Panc1 (cell line): ENCODE results near the gene PLEKHN1. TPM values are rescaled to one million over a fixed set of nuclear protein-coding genes. Genes with fewer than 3 reads are reported as not detected.
"Not testable (repeated sequence)": the region's sequence is repeated elsewhere in the genome, so short reads cannot be mapped to it uniquely, and the experiment has no call there.

ENCODE experiments used
- ATAC-seq: fragments of 200-7000 bp; cut with Tn5 transposase; 2 replicates; pipeline ENCODE4 v1.9.1; 2020; ENCODE audit warnings: mild to moderate bottlenecking, moderate library complexity
- BruUV-seq: library from RNA; stranded (reverse); fragments of 400-500 nt; replicated peaks from 2 replicates; lab custom pipeline; 2021; lab: Mats Ljungman, UMichigan
- CTCF ChIA-PET: fragments of 300-600 bp; sonication (Branson Sonifier 250); formaldehyde crosslinking; loops from one replicate; lab custom pipeline; 2022; ENCODE audit warnings: antibody characterized with exemption; lab: Charles Lee
- POLR2A ChIA-PET: fragments of 300-600 bp; sonication (Branson Sonifier 250); formaldehyde crosslinking; loops from one replicate; lab custom pipeline; 2022; ENCODE audit warnings: antibody characterized with exemption; lab: Charles Lee
- DNase-seq: peaks from one replicate; pipeline ENCODE4 v3.0.0-alpha.2; 2010; ENCODE audit warnings: low read depth, low spot score
- H3K27ac ChIP-seq: 2 replicates; pipeline ENCODE4 v1.5.1; 2011; ENCODE audit warnings: mild to moderate bottlenecking, low read length, inconsistent platforms
- H3K27me3 ChIP-seq: fragments of 200-500 bp; sonication (Bioruptor generic); 2 replicates; pipeline ENCODE4 v1.6.0; 2014; ENCODE audit warnings: low read length, inconsistent platforms; ENCODE audit not compliant: control insufficient read depth, insufficient read depth
- H3K36me3 ChIP-seq: fragments of 200-500 bp; sonication (Bioruptor generic); 2 replicates; pipeline ENCODE4 v1.5.1; 2014; ENCODE audit warnings: inconsistent platforms, mild to moderate bottlenecking, low read length, moderate library complexity; ENCODE audit not compliant: control insufficient read depth, insufficient read depth
- H3K4me1 ChIP-seq: 2 replicates; pipeline ENCODE4 v1.5.1; 2011; ENCODE audit warnings: inconsistent platforms, mild to moderate bottlenecking, low read length, moderate library complexity; ENCODE audit not compliant: control insufficient read depth, insufficient read depth
- H3K4me3 ChIP-seq, 2 experiments: 2 replicates each; pipeline ENCODE4 v1.5.1; 2011 to 2012; ENCODE audit warnings: low read depth in 2 of 2, low read length in 2 of 2, mild to moderate bottlenecking in 2 of 2, inconsistent platforms in 1 of 2, moderate library complexity in 1 of 2
- H3K9me3 ChIP-seq: fragments of 200-500 bp; sonication (Bioruptor generic); 2 replicates; pipeline ENCODE4 v1.5.1; 2014; ENCODE audit warnings: low read depth, mild to moderate bottlenecking, inconsistent platforms, low read length, moderate library complexity; ENCODE audit not compliant: control insufficient read depth, insufficient read depth
- POLR2AphosphoS5 ChIP-seq: IDR thresholded peaks from 2 replicates; pipeline ENCODE4 v1.6.1; 2012; ENCODE audit warnings: mild to moderate bottlenecking, low read depth, low read length, moderate library complexity
- SIN3A ChIP-seq: IDR thresholded peaks from 2 replicates; pipeline ENCODE4 v1.6.1; 2012; ENCODE audit warnings: low read depth, mild to moderate bottlenecking, low read length, moderate library complexity, borderline replicate concordance; ENCODE audit not compliant: insufficient read depth
- TCF7L2 ChIP-seq: IDR thresholded peaks from 2 replicates; pipeline ENCODE4 v1.6.1; 2011; ENCODE audit warnings: mild to moderate bottlenecking, low read depth, low read length, inconsistent platforms
- in situ Hi-C: cut with HindIII; loops from 2 replicates; pipeline ENCODE4 v1.10.0; 2016; ENCODE audit warnings: low sequenced_read_pairs, low pct_unique_long_range_greater_than_20kb
- intact Hi-C: fragments of 100-400 bp; cut with micrococcal nuclease; formaldehyde crosslinking; loops from one replicate; pipeline ENCODE4 v1.10.0; 2022; ENCODE audit not compliant: unreplicated experiment
- total RNA-seq: library from RNA; stranded (reverse); gene quantifications from one replicate; pipeline ENCODE4 v1.2.1, GENCODE V29; 2021; ENCODE audit not compliant: unreplicated experiment
- TF ChIP-seq, protein P1 (sequence below): fragments of 450-650 bp; IDR thresholded peaks from 2 replicates; pipeline ENCODE4 v1.5.1; 2017; ENCODE audit warnings: mild to moderate bottlenecking
- TF ChIP-seq, protein P2 (sequence below), 2 experiments: IDR thresholded peaks; 2 replicates each; pipeline ENCODE4 v1.6.1; 2011 to 2012; ENCODE audit warnings: low read depth in 2 of 2, control low read depth in 1 of 2, low read length in 1 of 2, mild to moderate bottlenecking in 1 of 2, moderate library complexity in 1 of 2; ENCODE audit not compliant: insufficient read depth in 1 of 2

PLEKHN1 gene
- total RNA-seq, 1 experiment from 2014 or later = 9.8 TPM

DNA sequence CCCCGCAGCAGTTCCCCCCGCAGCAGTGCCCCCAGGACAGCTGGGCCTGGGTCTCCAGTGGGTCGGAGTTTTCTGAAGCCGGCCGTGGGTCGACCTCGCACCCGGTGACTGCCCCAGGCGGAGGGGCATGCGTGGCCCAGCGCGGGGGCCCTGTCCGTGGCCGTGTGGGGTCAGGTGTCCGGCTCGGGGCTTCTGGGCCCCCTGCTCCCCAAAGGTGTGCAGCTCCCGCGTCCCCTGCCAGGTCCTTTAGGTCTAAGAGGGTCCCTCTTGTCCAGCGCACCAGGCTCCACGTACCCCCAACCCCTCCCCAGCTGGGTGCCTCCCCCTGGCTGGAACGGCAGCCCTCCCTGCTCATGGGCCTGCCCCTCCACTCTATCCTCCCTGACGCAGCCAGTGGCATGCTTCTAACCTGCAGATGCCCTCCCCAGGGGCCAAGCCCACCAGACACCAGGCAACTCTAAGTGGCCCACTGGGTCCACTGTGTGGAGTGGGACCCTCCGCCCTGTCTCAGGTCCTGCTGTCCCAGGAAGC, 39.6 kb downstream of the PLEKHN1 start:
- no TSS peak for BruUV-seq
- ChIA-PET CTCF (no interaction called here), POLR2A (no interaction called here)
- TF ChIP-seq, protein P1, sequence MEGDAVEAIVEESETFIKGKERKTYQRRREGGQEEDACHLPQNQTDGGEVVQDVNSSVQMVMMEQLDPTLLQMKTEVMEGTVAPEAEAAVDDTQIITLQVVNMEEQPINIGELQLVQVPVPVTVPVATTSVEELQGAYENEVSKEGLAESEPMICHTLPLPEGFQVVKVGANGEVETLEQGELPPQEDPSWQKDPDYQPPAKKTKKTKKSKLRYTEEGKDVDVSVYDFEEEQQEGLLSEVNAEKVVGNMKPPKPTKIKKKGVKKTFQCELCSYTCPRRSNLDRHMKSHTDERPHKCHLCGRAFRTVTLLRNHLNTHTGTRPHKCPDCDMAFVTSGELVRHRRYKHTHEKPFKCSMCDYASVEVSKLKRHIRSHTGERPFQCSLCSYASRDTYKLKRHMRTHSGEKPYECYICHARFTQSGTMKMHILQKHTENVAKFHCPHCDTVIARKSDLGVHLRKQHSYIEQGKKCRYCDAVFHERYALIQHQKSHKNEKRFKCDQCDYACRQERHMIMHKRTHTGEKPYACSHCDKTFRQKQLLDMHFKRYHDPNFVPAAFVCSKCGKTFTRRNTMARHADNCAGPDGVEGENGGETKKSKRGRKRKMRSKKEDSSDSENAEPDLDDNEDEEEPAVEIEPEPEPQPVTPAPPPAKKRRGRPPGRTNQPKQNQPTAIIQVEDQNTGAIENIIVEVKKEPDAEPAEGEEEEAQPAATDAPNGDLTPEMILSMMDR = no peak
- TF ChIP-seq, protein P2, sequence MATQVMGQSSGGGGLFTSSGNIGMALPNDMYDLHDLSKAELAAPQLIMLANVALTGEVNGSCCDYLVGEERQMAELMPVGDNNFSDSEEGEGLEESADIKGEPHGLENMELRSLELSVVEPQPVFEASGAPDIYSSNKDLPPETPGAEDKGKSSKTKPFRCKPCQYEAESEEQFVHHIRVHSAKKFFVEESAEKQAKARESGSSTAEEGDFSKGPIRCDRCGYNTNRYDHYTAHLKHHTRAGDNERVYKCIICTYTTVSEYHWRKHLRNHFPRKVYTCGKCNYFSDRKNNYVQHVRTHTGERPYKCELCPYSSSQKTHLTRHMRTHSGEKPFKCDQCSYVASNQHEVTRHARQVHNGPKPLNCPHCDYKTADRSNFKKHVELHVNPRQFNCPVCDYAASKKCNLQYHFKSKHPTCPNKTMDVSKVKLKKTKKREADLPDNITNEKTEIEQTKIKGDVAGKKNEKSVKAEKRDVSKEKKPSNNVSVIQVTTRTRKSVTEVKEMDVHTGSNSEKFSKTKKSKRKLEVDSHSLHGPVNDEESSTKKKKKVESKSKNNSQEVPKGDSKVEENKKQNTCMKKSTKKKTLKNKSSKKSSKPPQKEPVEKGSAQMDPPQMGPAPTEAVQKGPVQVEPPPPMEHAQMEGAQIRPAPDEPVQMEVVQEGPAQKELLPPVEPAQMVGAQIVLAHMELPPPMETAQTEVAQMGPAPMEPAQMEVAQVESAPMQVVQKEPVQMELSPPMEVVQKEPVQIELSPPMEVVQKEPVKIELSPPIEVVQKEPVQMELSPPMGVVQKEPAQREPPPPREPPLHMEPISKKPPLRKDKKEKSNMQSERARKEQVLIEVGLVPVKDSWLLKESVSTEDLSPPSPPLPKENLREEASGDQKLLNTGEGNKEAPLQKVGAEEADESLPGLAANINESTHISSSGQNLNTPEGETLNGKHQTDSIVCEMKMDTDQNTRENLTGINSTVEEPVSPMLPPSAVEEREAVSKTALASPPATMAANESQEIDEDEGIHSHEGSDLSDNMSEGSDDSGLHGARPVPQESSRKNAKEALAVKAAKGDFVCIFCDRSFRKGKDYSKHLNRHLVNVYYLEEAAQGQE (IDR thresholded peaks at IDR 0.05; ENCODE audit: insufficient read depth in 1 of 2, low read depth in 2 of 2, low read length in 1 of 2) = no peak
- TF ChIP-seq POLR2AphosphoS5 = no peak
- TF ChIP-seq SIN3A = no peak
- Histone ChIP-seq H3K4me1 (peaks cover 24% of the 10 kb centered on the region), H3K9me3 (no peaks in the 10 kb centered on the region), H3K27ac (no peak overlapping the region), H3K4me3 (no peak overlapping the region), H3K27me3 (no peaks in the 10 kb centered on the region), H3K36me3 (no peaks in the 10 kb centered on the region; the same call in 1 of the 2 replicates)
- intact Hi-C loops = no loop called here
- ATAC-seq (no peak), DNase-seq (no peak)
- in situ Hi-C loops = no loop called here

DNA sequence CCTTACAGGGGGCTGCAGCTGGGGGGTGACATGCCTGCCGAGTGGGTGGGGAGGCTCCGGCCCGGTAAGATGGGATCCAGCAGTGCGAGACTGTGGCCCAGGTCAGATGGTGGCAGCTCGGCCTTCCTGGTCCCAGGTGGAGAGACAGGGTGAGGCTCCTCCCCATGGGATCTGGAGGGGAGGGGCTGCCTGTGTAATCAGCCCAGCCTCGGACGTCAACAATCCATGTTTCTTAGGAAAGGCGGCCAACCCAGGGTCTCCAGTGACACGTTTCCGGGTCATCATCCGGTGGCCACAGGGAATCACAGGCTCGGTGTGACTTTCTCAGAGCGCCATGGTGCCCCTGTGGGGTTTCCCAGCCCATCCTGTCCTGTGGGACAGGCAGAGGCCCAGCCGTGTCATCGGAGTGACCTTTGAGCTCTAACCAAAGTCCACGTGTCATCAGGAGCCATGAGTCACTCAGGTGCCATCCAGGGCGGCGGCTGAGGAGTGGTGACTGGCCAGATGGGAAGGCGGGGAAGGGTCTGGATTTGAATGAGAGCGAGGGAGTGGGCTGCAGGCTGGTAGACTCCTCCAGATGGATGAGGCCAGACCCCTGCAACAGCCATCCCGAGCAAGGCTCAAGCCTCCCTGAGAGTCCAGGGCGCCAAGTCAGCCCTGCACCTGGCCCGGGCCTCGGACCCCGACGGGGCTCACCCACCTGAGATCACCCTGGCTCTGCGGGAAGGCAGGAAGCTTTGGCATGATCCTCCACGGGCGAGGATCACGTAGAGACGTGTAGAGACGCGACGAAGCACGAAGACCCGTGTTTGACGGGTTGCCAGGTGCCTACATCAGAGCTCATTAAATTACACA, 40.2 kb downstream of the PLEKHN1 start:
- Histone ChIP-seq H3K9me3 (no peaks in the 10 kb centered on the region), H3K27ac (no peak overlapping the region), H3K27me3 (no peaks in the 10 kb centered on the region), H3K36me3 (no peaks in the 10 kb centered on the region), H3K4me3 (no peak overlapping the region), H3K4me1 (peaks cover 24% of the 10 kb centered on the region)
- in situ Hi-C loops (no loop called here), intact Hi-C loops (no loop called here)
- ATAC-seq (no peak), DNase-seq (no peak)
- ChIA-PET POLR2A (no interaction called here), CTCF (interaction anchor here (0.6 kb wide), 1 partner anchor 174 kb away, joined by 3 read pairs; no protein-coding TSS in a partner anchor)
- no TSS peak for BruUV-seq
- TF ChIP-seq, protein P2 (IDR thresholded peaks at IDR 0.05; ENCODE audit: insufficient read depth in 1 of 2, low read depth in 2 of 2, low read length in 1 of 2) = no peak
- TF ChIP-seq, protein P1 = no peak
- TF ChIP-seq POLR2AphosphoS5 = no peak
- no peak for TF ChIP-seq TCF7L2
- TF ChIP-seq SIN3A = no peak

DNA sequence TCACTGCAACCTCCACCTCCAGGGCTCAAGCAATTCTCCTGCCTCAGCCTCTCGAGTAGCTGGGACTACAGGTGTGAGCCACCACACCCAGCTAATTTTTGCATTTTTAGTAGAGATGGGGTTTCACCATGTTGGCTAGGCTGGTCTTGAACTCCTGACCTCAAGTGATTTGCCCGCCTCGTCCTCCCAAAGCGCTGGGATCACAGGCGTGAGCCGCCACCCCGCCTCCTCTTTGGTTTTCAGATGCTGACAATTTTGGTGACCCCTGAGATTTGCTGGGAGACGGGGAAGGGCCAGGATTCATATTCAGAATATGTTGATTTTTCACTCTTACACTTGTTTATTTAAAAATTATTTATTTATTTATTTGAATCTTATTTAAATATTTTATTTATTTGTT, 43.8 kb downstream of the PLEKHN1 start:
- in situ Hi-C loops, H3K4me3 ChIP-seq, H3K27me3 ChIP-seq, ATAC-seq, H3K9me3 ChIP-seq, DNase-seq, H3K36me3 ChIP-seq, H3K27ac ChIP-seq, CTCF ChIA-PET, BruUV-seq: not testable (repeated sequence)
- H3K4me1 ChIP-seq = peaks cover 16% of the 10 kb centered on the region
- intact Hi-C loops = loop anchor here (10.0 kb wide), 1 partner anchor 55 kb away; no protein-coding TSS in a partner anchor
- POLR2A ChIA-PET = interaction anchor here (0.6 kb wide), 1 partner anchor 12 kb away, joined by 3 read pairs; no protein-coding TSS in a partner anchor
